Measurements from ENCODE around the gene ZNF483.
"Not testable (repeated sequence)": the region's sequence is repeated elsewhere in the genome, so short reads cannot be mapped to it uniquely, and the experiment has no call there.

ZNF483 gene

GRCh38 chr9:111542497-111543254 is 17.7 kb downstream of the ZNF483 start:
- DNase-seq (ENCODE audit: low read depth in 2 of 2) = no peak

GRCh38 chr9:111548623-111549022 is 23.6 kb downstream of the ZNF483 start:
- DNase-seq (ENCODE audit: low read depth in 2 of 2) = no peak

GRCh38 chr9:111555425-111555824 is 30.4 kb downstream of the ZNF483 start:
- DNase-seq (ENCODE audit: low read depth in 2 of 2) = not testable (repeated sequence)

DNA sequence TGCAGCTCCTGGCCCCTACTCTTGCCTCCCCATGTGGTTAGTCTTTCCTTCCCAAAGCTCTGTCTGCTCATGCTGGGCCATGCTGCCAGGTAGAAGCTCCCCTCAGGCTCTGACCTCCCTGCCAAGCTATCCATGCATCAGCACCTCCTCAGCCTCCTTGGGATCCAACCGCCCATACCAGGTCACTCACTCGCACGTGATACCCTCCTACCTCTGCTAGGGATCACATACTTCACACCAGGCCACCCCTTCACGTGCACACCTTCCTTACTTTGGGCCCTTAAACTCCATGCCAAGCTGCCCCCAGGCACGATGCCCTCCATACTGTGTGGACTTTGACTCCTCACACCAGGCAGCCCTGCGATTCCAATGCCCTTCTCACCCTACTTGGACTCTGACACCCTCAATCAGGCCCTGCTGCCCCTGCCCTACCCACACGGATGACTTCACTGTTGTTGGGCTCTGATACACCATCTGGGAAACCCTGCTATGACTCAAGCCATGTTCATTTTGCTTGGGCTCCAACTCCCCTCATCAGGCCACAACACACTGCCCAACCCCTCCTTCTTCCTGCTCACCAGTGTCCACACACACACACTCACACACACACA is 34.1 kb downstream of the ZNF483 start:
- DNase-seq (ENCODE audit: low read depth in 2 of 2) = no peak

GRCh38 chr9:111561165-111561719 is 36.3 kb downstream of the ZNF483 start:
- no peak for DNase-seq (ENCODE audit: low read depth in 2 of 2)

DNA sequence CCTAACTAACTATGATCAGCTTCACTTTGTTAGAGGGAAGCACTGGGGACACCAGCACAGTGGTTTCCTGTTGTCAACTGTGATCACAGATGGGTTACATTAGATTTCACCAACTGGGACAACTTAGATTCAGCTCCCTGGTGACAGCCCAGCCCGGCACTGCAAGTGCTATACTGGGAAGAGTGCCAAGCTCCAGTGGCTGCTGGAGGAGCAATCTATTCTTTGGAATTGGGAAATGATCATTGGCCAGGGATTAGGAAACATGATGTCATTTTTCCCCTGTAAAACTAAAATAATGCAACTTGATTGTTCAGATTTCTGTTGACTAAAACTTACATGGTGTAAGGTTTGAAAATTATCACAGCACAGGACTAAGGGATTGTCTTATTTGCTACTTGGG is 41.3 kb downstream of the ZNF483 start:
- no peak for DNase-seq (ENCODE audit: low read depth in 2 of 2)

- not testable (repeated sequence) for DNase-seq (ENCODE audit: low read depth in 2 of 2)
Observed at GRCh38 chr9:111568127-111568526, 43.1 kb downstream of the ZNF483 start.

- peak; percentile 81 to 82 for DNase-seq (ENCODE audit: low read depth in 2 of 2)
Observed at GRCh38 chr9:111572950-111573604, 48.1 kb downstream of the ZNF483 start.

DNA sequence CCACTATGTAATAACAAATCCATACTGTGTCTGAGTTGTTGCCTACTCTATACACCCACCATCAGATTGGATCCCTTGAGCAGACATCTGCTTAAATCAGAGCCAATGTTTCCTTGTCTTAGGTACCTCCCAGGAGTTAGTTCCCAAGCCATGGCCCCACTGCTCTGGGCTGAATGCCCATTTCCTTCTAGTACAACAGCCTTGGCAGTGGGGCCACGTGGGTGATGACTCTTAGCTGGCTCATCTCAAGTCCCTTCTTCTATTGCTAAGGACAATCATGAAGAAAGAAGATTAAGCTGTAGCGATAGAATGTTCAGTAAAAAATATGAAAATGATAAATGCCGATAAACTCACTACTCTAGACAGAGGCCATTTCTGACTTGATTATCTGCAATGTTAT is 57.9 kb downstream of the ZNF483 start:
- DNase-seq (ENCODE audit: low read depth in 2 of 2) = no peak

DNA sequence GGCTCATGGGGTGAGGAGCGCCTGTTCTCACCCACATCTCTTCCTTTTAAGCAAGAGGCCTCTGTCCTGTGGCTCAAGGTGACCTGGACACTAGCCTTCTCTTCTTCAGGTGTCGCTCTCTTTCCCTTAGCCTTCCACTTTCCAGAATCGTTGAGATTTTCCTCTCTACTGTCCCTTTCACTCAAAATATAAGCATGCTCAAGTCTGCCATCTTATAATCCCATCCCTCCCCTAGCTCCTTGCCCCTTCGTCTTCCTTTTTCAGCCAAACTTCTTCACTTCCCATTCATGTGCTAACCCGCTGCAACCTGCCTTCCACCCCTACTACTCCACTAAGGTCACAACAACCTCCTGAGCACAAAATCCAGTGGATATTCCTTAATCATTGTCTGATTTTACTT is 61.4 kb downstream of the ZNF483 start:
- DNase-seq (ENCODE audit: low read depth in 2 of 2) = no peak

GRCh38 chr9:111588846-111589245 is 63.9 kb downstream of the ZNF483 start:
- no peak for DNase-seq (ENCODE audit: low read depth in 2 of 2)

- DNase-seq (ENCODE audit: low read depth in 2 of 2) = peak in 1 of 2 experiments; percentile 26
Observed at GRCh38 chr9:111597852-111598732, 73.1 kb downstream of the ZNF483 start.

DNA sequence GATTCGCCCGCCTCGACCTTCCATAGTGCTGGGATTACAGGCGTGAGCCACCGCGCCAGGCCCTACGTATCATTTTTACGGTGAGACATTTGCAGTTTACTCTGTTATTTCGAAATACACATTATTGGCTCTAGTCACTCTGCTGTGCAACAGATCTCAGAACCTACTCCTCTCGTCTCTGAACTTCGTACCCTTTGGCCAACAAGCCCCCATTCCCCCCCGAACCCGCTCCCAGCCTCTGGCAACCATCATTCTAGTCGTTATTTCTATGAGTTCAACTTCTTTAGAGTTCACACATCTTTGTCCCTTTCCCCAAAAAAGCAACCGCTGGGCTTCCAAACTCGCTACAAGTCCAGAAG is 73.7 kb downstream of the ZNF483 start:
- no peak for DNase-seq (ENCODE audit: low read depth in 2 of 2)

GRCh38 chr9:111599092-111599954 is 74.3 kb downstream of the ZNF483 start, which contains the start of gene PTGR1:
TSS of gene PTGR1 (minus strand) at chr9:111599647. CDS start at chr9:111597422, 2,225 bp downstream.
- peak; percentile 62 for DNase-seq (ENCODE audit: low read depth in 2 of 2)

DNA sequence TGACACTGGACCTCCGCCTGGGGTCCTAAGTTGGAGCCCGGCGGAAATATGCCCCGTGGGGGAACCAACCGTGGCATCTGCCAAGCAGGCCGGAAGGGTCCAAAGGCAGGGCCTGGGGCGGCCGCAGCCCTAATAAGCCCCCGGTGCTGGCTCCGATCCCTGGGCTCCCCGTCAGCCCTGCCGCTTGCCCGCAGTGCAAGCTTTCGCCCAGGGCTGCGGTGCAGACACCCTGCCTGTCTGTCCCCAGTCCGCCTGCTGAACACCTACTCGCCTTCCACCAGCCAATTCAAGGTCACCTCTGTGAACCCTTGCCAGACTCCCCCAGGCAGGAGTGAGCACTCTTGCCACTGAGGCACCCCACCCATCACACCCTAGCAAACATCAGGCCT is 75.0 kb downstream of the ZNF483 start:
- DNase-seq (ENCODE audit: low read depth in 2 of 2) = no peak

DNA sequence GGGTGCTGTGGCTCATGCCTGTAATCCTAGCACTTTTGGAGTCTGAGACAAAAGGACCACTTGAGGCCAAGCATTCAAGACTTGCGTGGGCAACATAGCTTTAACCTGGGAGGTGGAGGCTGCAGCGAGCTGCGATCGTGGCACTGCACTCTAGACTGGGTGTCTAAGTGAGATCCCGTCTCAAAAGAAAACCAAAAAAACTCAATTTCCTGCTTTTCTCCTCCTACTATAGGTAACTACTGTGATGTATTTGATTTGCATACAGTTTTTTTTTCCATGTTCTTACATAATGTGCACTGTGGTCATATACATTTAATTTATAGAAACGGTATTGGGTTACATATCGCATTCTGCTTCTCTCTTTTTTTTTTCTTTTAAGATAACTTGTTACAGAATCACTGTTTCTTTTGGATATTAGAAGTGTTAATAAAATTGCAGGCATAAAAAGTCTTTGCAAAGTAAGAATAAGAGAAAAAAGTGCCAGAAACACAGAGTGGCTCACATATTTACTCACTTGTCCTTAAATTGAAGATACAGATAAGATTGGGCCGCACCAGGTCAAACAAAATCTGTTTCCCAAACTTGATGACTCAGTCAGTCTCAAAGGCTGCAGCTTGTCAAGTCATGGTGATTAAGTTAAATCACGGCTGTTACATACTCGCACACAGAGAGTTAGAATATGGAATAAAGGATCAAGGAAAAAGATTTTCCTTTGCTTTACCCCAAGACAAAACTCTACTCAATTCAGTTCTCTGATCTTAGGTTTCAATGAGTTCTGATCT is 76.4 kb downstream of the ZNF483 start:
- DNase-seq (ENCODE audit: low read depth in 2 of 2) = no peak

DNA sequence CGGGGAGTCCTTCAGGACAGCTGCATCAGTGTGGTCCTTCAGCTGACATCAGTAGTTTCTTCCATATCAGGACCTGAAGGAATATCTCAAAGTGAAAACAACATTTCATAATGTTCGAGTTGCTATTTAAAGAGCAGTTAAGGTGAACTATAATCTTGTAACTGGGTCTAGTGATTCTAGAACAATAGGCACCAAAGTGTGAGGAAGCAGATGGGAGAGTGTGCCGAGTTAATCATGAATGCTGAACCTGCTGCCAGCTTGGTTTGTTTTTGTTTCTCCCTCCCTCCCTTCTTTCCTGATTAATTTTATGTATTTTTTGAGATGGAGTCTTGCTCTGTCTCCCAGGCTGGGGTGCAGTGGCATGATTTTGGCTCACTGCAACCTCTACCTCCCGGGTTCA is 78.1 kb downstream of the ZNF483 start:
- DNase-seq (ENCODE audit: low read depth in 2 of 2) = no peak

GRCh38 chr9:111604054-111604615 is 79.2 kb downstream of the ZNF483 start:
- DNase-seq (ENCODE audit: low read depth in 2 of 2) = no peak

GRCh38 chr9:111605041-111605559 is 80.1 kb downstream of the ZNF483 start:
- DNase-seq (ENCODE audit: low read depth in 2 of 2) = no peak
